ENCODE results near the gene PDZRN4. TPM values are rescaled to one million over a fixed set of nuclear protein-coding genes. Genes with fewer than 3 reads are reported as not detected.

The PDZRN4 gene
- total and polyA plus RNA-seq, 8 donors = 0.58 to 29.0 (median 2.2) TPM

- Histone ChIP-seq H3K4me1 (no peaks in the 10 kb centered on the region), H3K27ac (no peak overlapping the region), H3K36me3 (no peaks in the 10 kb centered on the region), H3K27me3 (no peaks in the 10 kb centered on the region), H3K9me3 (peaks cover 0 to 9% (median 0%) of the 10 kb centered on the region in 4 donors), H3K4me3 (no peak overlapping the region)
- TF ChIP-seq, protein P1, sequence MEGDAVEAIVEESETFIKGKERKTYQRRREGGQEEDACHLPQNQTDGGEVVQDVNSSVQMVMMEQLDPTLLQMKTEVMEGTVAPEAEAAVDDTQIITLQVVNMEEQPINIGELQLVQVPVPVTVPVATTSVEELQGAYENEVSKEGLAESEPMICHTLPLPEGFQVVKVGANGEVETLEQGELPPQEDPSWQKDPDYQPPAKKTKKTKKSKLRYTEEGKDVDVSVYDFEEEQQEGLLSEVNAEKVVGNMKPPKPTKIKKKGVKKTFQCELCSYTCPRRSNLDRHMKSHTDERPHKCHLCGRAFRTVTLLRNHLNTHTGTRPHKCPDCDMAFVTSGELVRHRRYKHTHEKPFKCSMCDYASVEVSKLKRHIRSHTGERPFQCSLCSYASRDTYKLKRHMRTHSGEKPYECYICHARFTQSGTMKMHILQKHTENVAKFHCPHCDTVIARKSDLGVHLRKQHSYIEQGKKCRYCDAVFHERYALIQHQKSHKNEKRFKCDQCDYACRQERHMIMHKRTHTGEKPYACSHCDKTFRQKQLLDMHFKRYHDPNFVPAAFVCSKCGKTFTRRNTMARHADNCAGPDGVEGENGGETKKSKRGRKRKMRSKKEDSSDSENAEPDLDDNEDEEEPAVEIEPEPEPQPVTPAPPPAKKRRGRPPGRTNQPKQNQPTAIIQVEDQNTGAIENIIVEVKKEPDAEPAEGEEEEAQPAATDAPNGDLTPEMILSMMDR (IDR thresholded peaks at IDR 0.05) = no peak
- TF ChIP-seq POLR2A (IDR thresholded peaks at IDR 0.05) (no peak), EP300 (IDR thresholded peaks at IDR 0.05) (no peak), POLR2AphosphoS5 (IDR thresholded peaks at IDR 0.05) (no peak)
- intact Hi-C loops (cut with DNase I; ENCODE audit: low total_unique reads) = no loop called here
- DNase-seq = no peak
- WGBS, 5 donors = 85 to 97% (median 89%) methylated on average over 1 of the region's 1 CpG
Measured at GRCh38 chr12:41364211-41364610, 176.1 kb downstream of the PDZRN4 start.

DNA sequence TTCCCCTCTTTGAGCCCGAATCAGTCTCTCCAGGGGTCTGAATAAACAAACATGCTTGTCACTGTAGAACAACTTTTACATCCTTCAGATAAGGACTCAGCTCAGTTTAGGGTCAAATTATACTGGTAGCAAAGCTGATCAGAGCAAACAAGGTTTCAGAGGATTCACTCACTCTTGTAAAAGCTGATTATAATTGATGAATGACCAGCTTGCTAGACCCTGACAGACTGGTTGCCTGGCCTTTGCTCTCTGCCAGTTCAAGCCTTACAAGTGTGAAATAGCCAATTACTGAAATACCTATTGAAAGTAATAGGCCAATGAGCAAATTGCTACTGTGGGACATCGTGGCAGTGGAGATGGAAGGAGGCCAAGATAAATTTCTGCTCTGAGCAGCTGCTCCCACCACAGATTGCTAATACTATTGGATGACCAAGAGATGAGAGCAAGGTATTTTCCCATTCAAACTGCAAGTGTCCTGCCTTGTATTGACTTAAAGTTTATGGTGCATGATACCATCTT is 177.6 kb downstream of the PDZRN4 start:
- intact Hi-C loops (cut with DNase I; ENCODE audit: low total_unique reads) = no loop called here

GRCh38 chr12:41367726-41368405 is 179.7 kb downstream of the PDZRN4 start:
- DNase-seq = no peak
- Histone ChIP-seq H3K36me3 (no peaks in the 10 kb centered on the region), H3K4me1 (no peaks in the 10 kb centered on the region), H3K4me3 (no peak overlapping the region), H3K27ac (no peak overlapping the region), H3K27me3 (no peaks in the 10 kb centered on the region), H3K9me3 (peaks cover 0 to 9% (median 0%) of the 10 kb centered on the region in 4 donors)
- intact Hi-C loops (cut with DNase I; ENCODE audit: low total_unique reads) = no loop called here
- 86 to 91% (median 88%) methylated on average over 4 of the region's 4 CpGs for WGBS, 5 donors
- TF ChIP-seq, protein P1 (IDR thresholded peaks at IDR 0.05) = no peak
- no peak for TF ChIP-seq POLR2A (IDR thresholded peaks at IDR 0.05)

More for the DNA sequence above, 177.6 kb downstream of the PDZRN4 start:
- H3K27me3 ChIP-seq = no peaks in the 10 kb centered on the region
- H3K36me3 ChIP-seq = no peaks in the 10 kb centered on the region
- peak in 1 of 2 donors; percentile 7 for DNase-seq
- WGBS, 5 donors = 9 to 19% (median 12%) methylated on average over 2 of the region's 2 CpGs
- no peaks in the 10 kb centered on the region for H3K4me1 ChIP-seq
- TF ChIP-seq, protein P1 (IDR thresholded peaks at IDR 0.05) = no peak
- TF ChIP-seq POLR2A (IDR thresholded peaks at IDR 0.05) = no peak
- TF ChIP-seq POLR2AphosphoS5 (IDR thresholded peaks at IDR 0.05) = no peak
- no peak for TF ChIP-seq EP300 (IDR thresholded peaks at IDR 0.05)
- H3K9me3 ChIP-seq = peaks cover 0 to 9% (median 0%) of the 10 kb centered on the region in 4 donors
- no peak overlapping the region for H3K4me3 ChIP-seq
- no peak overlapping the region for H3K27ac ChIP-seq

DNA sequence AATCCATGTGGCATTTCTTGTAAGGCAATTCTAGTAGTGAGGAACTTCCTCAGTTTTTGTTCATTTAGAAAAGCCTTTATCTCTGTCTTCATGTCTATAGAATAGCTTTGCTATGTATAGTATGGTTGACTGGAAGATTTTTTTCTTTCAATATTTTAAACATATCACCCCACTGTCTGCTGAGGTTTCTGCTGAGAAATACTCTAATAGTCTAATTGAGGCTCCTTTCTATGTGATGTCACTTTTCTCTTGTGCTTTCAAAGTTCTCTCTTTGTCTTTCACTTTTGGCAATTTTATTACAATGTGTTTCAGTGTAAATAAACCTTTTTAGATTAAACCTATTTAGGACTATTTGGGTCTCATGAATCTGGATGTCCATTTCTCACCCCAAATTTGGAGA is 192.8 kb downstream of the PDZRN4 start:
- no peaks in the 10 kb centered on the region for H3K4me1 ChIP-seq

More for the DNA sequence above, 192.8 kb downstream of the PDZRN4 start:
- H3K27me3 ChIP-seq = no peaks in the 10 kb centered on the region
- intact Hi-C loops (cut with DNase I; ENCODE audit: low total_unique reads) = no loop called here
- H3K4me3 ChIP-seq = no peak overlapping the region
- no peak overlapping the region for H3K27ac ChIP-seq
- no peaks in the 10 kb centered on the region for H3K36me3 ChIP-seq
- peaks cover 0 to 38% (median 14%) of the 10 kb centered on the region in 4 donors for H3K9me3 ChIP-seq
- TF ChIP-seq, protein P1 (IDR thresholded peaks at IDR 0.05) = no peak
- TF ChIP-seq EP300 (IDR thresholded peaks at IDR 0.05) (no peak), POLR2A (IDR thresholded peaks at IDR 0.05) (no peak), POLR2AphosphoS5 (IDR thresholded peaks at IDR 0.05) (no peak)
- DNase-seq = no peak

Measured in stomach (tissue), 9 donors.